ENCODE data around the gene CACNA2D2. TPM values are rescaled to one million over a fixed set of nuclear protein-coding genes. Genes with fewer than 3 reads are reported as not detected.

The CACNA2D2 gene
- total and polyA plus RNA-seq, 7 donors = 0.49 to 1.7 (median 1.1) TPM; not detected in 1

DNA sequence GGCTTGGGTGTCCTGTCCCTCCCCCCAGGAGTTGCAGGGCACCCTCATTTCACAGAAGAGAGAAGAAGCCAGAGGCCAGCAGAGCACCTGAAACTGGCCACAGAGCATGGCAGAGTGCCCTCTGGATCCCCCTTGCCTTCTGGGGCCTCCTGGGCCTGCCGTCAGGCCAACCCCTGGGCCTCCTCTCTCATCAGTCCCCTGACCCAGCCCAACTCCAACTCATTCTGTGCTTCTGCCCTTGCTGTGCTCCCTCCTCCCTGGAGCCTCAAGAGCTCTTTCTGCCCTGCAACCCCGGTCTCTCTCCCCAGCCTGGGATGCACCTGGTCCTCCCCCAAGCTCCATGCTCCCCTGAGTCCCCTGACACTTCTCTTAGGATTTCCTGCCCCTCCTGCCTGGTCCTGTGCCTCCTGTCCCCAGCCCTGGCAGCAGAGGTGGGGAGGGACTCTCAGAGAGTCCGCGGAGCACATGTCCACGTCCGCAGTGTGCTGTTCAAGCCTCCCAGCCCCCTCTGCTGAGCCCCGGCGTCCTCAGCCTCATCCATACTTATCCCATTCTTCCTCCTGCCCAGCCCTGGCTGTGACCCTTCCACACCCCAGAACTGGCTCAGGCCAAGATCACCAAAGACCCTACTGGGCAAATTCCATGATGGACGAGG is 30.5 kb upstream of the CACNA2D2 start:
- no peak overlapping the region for H3K27ac ChIP-seq
- peaks cover 0 to 5% (median 0%) of the 10 kb centered on the region in 4 donors for H3K4me1 ChIP-seq
- TF ChIP-seq POLR2A (IDR thresholded peaks at IDR 0.05) (no peak), EP300 (IDR thresholded peaks at IDR 0.05) (no peak), POLR2AphosphoS5 (IDR thresholded peaks at IDR 0.05) (no peak)
- TF ChIP-seq, protein P1, sequence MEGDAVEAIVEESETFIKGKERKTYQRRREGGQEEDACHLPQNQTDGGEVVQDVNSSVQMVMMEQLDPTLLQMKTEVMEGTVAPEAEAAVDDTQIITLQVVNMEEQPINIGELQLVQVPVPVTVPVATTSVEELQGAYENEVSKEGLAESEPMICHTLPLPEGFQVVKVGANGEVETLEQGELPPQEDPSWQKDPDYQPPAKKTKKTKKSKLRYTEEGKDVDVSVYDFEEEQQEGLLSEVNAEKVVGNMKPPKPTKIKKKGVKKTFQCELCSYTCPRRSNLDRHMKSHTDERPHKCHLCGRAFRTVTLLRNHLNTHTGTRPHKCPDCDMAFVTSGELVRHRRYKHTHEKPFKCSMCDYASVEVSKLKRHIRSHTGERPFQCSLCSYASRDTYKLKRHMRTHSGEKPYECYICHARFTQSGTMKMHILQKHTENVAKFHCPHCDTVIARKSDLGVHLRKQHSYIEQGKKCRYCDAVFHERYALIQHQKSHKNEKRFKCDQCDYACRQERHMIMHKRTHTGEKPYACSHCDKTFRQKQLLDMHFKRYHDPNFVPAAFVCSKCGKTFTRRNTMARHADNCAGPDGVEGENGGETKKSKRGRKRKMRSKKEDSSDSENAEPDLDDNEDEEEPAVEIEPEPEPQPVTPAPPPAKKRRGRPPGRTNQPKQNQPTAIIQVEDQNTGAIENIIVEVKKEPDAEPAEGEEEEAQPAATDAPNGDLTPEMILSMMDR (IDR thresholded peaks at IDR 0.05) = no peak
- WGBS, 2 donors = 68 to 70% methylated on average over 9 of the region's 9 CpGs
- H3K36me3 ChIP-seq = no peaks in the 10 kb centered on the region
- H3K9me3 ChIP-seq = no peaks in the 10 kb centered on the region
- intact Hi-C loops (cut with DNase I) = no loop called here
- H3K27me3 ChIP-seq = peaks cover 0 to 18% (median 5%) of the 10 kb centered on the region in 3 donors
- no peak overlapping the region for H3K4me3 ChIP-seq
- DNase-seq = no peak

DNA sequence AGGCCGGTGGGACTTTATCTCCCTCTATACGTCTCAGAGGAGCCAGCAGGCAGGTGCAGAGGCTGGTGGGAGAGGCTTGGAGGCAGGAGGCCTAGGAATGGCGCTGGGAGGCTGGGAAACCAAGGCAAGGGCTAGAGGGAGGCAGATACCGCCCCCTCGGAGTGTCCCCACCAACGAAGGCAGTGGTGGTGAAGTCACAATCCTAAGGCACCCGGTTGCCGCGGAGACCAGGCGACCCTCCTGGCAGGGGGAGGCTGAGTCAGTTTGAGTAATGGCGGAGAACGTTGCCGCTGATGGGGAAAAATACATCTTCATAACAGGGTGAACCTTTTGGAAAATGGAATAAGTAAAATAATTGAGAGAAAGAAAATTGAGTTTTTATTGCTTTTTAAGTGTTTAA is 29.9 kb upstream of the CACNA2D2 start:
- H3K4me3 ChIP-seq = no peak overlapping the region
- no peak overlapping the region for H3K27ac ChIP-seq
- 82 to 89% methylated on average over 13 of the region's 13 CpGs for WGBS, 2 donors
- no peaks in the 10 kb centered on the region for H3K9me3 ChIP-seq
- DNase-seq = no peak
- intact Hi-C loops (cut with DNase I) = no loop called here
- no peaks in the 10 kb centered on the region for H3K36me3 ChIP-seq
- peaks cover 0 to 19% (median 5%) of the 10 kb centered on the region in 3 donors for H3K27me3 ChIP-seq
- peaks cover 0 to 5% (median 0%) of the 10 kb centered on the region in 4 donors for H3K4me1 ChIP-seq
- TF ChIP-seq EP300 (IDR thresholded peaks at IDR 0.05) = no peak
- no peak for TF ChIP-seq POLR2AphosphoS5 (IDR thresholded peaks at IDR 0.05)

DNA sequence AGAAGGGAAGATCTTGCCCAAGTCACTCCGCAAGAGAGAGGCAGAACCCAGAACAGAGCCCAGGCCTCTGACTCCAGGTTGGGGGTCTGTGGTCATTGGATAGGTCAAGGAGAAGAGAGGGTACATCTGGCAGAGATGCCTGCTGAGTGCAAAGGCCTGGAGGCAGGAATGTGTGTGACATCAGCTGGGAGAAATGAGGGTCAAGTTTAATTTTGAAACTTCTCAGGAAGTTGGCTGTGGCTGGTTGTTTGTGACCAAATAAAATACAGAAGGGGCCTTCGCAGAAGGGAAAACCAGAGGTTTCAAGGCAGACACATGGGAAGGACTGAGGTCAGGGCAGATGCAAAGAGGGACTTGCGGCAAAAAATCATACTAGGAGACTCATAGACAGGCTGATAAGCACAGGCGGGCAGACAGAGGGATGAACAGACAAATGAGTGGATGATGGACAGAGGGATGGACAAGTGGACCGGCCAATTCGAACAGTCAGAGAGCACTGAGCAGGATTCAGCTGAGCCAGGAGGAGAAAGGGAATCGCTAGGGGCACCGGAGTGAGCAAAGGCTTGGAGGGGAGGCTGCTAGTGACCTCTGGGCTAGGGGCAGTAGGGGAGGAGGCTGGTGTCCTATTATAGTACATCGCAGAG is 28.8 kb upstream of the CACNA2D2 start:
- H3K4me1 ChIP-seq = peaks cover 0 to 5% (median 0%) of the 10 kb centered on the region in 4 donors
- no peaks in the 10 kb centered on the region for H3K9me3 ChIP-seq
- DNase-seq = no peak
- H3K4me3 ChIP-seq = no peak overlapping the region
- intact Hi-C loops (cut with DNase I) = no loop called here
- H3K36me3 ChIP-seq = no peaks in the 10 kb centered on the region
- 86 to 88% methylated on average over 9 of the region's 9 CpGs for WGBS, 2 donors
- no peak overlapping the region for H3K27ac ChIP-seq
- peaks cover 0 to 22% (median 5%) of the 10 kb centered on the region in 3 donors for H3K27me3 ChIP-seq
- TF ChIP-seq POLR2AphosphoS5 (IDR thresholded peaks at IDR 0.05) (no peak), POLR2A (IDR thresholded peaks at IDR 0.05) (no peak), EP300 (IDR thresholded peaks at IDR 0.05) (no peak)
- TF ChIP-seq, protein P1 (IDR thresholded peaks at IDR 0.05) = no peak

DNA sequence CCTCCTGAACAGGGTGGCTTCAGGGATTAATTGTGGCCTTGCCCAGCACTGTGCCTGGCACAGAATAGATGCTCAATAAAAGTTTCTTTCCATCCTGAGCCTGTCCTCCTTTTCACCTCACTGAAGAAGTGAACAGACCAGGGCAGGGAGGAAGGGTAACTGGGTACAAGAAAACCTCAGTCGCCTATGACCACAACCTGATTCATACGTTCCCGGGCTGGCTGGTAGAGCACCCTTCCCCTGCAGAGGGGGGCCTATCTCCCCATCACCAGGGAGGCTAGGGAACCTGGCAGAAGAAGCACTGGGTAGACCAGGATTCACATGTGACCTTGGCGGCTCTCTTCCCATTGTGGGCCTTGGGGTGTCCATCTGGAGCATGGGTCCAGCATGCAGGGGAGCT is 27.8 kb upstream of the CACNA2D2 start:
- intact Hi-C loops (cut with DNase I) = no loop called here
- Histone ChIP-seq H3K27me3 (peaks cover 0 to 22% (median 5%) of the 10 kb centered on the region in 3 donors), H3K4me1 (peaks cover 0 to 5% (median 0%) of the 10 kb centered on the region in 4 donors), H3K36me3 (no peaks in the 10 kb centered on the region), H3K9me3 (no peaks in the 10 kb centered on the region), H3K4me3 (no peak overlapping the region), H3K27ac (no peak overlapping the region)
- WGBS, 2 donors = 92 to 95% methylated on average over 4 of the region's 4 CpGs
- TF ChIP-seq POLR2AphosphoS5 (IDR thresholded peaks at IDR 0.05) (no peak), POLR2A (IDR thresholded peaks at IDR 0.05) (no peak), EP300 (IDR thresholded peaks at IDR 0.05) (no peak)
- TF ChIP-seq, protein P1 (IDR thresholded peaks at IDR 0.05) = no peak
- no peak for DNase-seq
